Measurements from ENCODE around the gene XKR8.

XKR8 gene

DNA sequence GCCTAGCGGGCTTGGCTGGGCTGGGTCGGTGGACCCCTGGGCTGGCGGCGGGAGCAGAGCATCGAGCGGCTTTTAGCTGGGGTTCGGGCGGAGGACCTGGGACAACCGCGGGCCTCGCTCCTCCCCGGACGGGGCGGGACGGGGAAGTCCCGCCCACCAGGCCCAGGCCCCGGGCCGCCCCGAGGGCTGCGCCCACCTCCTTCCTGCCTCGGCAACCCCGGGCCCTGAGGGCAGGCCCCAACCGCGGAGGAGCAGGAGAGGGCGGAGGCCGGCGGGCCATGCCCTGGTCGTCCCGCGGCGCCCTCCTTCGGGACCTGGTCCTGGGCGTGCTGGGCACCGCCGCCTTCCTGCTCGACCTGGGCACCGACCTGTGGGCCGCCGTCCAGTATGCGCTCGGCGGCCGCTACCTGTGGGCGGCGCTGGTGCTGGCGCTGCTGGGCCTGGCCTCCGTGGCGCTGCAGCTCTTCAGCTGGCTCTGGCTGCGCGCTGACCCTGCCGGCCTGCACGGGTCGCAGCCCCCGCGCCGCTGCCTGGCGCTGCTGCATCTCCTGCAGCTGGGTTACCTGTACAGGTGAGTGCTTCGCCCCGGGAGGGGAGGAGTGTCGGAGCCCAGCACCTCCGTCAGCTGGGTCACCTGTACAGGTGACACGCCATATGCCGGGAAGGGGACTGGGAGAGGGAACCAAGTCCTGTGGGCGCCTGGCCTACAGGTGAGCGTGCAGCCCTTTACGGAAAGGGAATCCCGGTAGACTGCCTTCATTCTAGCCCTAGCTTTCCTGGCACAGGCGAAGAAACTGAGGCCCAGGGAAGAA lies at the start of gene XKR8:
Gene XKR8, plus strand, starts transcription at position 182 of the 812 bp plus-strand sequence. Its CDS starts 97 bp downstream, at position 279.
- DNase-seq (ENCODE audit: low read depth in 2 of 2), result peak; percentile 61 to 75

GRCh38 chr1:27912429-27912828 lies 47.3 kb upstream of the XKR8 start:
- DNase-seq (ENCODE audit: low read depth in 2 of 2), result peak in 1 of 2 donors; percentile 8

GRCh38 chr1:27915082-27915575 lies 44.6 kb upstream of the XKR8 start:
- DNase-seq (ENCODE audit: low read depth in 2 of 2), result no peak

DNA sequence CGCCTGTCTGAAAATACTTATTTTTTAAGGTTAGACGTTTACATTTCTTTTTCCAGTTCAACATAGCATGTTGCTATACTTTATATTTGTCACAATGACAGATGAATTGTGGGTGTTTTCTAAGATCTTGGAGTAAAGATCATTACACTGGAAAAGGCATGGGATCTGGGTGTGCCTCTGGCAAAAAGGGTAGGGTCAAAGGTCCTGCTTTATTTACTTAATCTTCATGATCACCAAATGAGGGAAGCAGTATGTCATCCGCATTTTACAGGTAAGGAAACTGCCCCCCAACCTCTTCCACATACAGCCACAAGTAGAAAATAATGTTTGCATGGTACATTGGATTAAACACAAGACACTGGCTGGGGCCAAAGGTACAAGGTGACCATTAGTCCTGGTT lies 37.5 kb upstream of the XKR8 start:
- DNase-seq (ENCODE audit: low read depth in 2 of 2), result no peak

- no peak for DNase-seq (ENCODE audit: low read depth in 2 of 2)
These were observed 31.4 kb upstream of the XKR8 start for GRCh38 chr1:27928216-27928954.

- DNase-seq (ENCODE audit: low read depth in 2 of 2), result no peak
These were observed 28.6 kb upstream of the XKR8 start for GRCh38 chr1:27931184-27931583.

GRCh38 chr1:27931759-27932158 lies 28.0 kb upstream of the XKR8 start:
- no peak for DNase-seq (ENCODE audit: low read depth in 2 of 2)

- DNase-seq (ENCODE audit: low read depth in 2 of 2), result no peak
These were observed 24.8 kb upstream of the XKR8 start, which contains the start of gene SMPDL3B for GRCh38 chr1:27934818-27935549. TSS of gene SMPDL3B (plus strand) at chr1:27935000. CDS start at chr1:27935184, 184 bp downstream.

GRCh38 chr1:27935721-27936120 lies 24.1 kb upstream of the XKR8 start:
- DNase-seq (ENCODE audit: low read depth in 2 of 2), result no peak

- no peak for DNase-seq (ENCODE audit: low read depth in 2 of 2)
These were observed 23.4 kb upstream of the XKR8 start for GRCh38 chr1:27936370-27936769.

- no peak for DNase-seq (ENCODE audit: low read depth in 2 of 2)
These were observed 22.3 kb upstream of the XKR8 start for GRCh38 chr1:27937524-27937836.

GRCh38 chr1:27938488-27938887 lies 21.3 kb upstream of the XKR8 start:
- no peak for DNase-seq (ENCODE audit: low read depth in 2 of 2)

DNA sequence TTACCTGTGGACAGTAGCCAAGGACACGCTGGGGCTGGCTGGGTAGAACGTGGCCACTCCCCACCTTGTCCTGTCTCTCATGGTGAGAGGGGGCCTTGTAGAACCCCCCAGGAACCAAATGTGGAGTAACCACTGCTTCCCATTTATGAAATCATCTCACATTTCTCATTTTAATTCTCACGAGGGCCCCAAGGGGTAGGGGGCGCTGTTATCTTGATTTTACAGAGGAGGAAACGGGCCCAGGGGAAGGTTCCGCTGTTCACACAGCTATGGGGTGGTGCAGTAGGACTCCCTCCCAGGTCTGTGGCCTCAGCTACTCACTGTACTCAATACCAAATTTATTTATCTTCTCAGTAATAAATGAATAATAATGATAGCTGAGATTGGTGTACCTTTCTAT lies 19.5 kb upstream of the XKR8 start:
- DNase-seq (ENCODE audit: low read depth in 2 of 2), result peak; percentile 42 to 72

DNA sequence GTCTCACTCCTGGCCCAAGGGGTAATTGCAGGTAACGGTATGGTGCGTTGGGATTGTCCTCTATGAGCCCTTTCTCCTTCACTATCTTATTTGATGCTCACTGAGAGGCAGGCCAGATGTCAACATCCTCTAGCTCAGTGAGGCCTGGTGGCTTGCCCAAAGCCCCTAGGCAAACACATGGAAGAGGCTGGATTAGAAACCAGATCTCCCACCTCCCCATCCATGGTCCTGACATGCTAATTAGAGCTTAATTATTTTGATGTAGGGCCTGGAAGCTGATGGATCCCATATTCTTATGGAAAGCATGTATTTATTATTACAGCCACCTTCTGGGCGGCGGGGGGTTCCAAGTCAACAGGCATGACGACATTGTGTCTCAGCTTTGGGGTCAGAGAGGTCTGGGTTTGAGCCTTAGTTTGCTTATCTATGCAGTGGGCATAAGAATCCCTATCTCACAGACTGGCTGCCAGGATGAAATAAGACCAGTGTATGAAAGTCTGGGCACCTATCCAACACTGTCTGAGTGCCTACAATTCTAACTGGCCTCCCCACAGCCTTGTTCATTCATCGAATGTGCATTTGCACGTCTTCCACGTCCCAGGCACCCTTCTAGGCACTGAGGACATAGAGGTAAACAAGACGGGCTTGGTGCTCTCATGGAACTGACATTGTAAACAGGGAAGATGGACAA lies 18.8 kb upstream of the XKR8 start:
- DNase-seq (ENCODE audit: low read depth in 2 of 2), result no peak

- no peak for DNase-seq (ENCODE audit: low read depth in 2 of 2)
These were observed 17.9 kb upstream of the XKR8 start for GRCh38 chr1:27941671-27942540.

DNA sequence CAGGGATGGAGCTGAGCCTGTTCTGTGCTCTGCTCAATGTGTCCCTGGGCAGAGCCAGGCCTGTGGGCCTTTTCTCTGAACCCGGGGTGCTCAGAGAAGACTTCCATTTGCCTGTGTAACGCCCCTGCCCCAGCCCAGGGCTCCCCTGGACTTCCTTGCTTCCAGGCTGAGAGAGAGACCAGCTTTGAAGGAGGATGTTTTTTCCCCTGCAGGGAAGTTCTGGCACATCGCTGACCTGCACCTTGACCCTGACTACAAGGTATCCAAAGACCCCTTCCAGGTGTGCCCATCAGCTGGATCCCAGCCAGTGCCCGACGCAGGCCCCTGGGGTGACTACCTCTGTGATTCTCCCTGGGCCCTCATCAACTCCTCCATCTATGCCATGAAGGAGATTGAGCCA lies 14.8 kb upstream of the XKR8 start:
- no peak for DNase-seq (ENCODE audit: low read depth in 2 of 2)

DNA sequence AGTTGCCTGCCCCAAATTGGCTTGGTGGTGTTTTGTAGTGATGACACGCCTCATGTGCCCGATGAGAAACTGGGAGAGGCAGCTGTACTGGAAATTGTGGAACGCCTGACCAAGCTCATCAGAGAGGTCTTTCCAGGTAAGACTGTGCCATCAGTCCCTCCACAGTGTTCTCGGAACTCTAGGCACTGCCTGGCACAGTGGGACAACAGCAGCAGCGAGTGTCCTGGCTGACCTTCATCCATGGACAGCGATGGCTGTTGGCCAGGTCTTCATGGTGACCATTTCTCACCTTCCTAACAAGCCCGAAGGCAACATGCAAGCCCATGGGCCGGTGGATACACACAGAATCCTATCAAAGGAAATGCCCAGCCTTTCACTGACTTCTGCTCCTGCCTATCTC lies 10.7 kb upstream of the XKR8 start:
- no peak for DNase-seq (ENCODE audit: low read depth in 2 of 2)

GRCh38 chr1:27951396-27951795 lies 8.4 kb upstream of the XKR8 start:
- DNase-seq (ENCODE audit: low read depth in 2 of 2), result no peak

DNA sequence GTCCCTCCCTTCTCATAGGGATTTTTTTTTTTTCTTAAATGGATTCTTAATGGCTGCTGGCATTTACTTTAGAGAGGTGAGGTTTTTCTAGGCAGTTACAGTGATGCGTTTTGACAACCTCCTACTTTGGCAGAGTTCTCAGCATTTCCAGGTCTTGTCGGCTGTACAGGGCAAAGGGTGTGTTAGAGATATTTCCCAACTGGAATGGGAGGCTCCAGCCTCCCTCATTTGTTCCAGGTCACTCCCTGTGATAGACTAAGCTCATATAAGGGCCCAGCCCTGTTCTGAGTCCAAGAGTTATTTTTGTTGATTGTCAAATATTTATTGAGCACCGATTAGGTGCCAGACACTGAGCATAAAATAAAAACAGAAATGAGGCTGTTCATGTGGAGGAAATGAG lies 7.6 kb upstream of the XKR8 start:
- no peak for DNase-seq (ENCODE audit: low read depth in 2 of 2)

DNA sequence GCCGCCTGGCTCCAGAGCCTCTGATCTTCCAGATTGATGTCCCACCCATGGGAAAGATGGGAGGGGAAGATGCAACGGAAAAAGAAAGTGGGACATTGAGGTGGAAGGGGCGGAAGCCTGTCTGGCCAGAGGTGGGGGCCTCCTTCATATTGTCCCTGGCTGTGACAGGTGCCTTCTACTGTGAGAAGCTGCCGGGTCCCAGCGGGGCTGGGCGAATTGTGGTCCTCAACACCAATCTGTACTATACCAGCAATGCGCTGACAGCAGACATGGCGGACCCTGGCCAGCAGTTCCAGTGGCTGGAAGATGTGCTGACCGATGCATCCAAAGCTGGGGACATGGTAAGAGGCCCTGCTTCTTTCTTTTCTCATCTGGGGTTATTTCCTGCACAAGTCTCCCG lies 5.6 kb upstream of the XKR8 start:
- DNase-seq (ENCODE audit: low read depth in 2 of 2), result no peak

- no peak for DNase-seq (ENCODE audit: low read depth in 2 of 2)
These were observed 4.7 kb upstream of the XKR8 start for GRCh38 chr1:27955076-27955475.

Measured in stimulated activated CD4-positive, alpha-beta T cell treated with anti-CD3 and anti-CD28 coated beads, Interleukin-15, amount 100 ng/mL, for 48 hours (primary cell).